ENCODE data around the gene TMEM87A. TPM values are rescaled to one million over a fixed set of nuclear protein-coding genes. Genes with fewer than 3 reads are reported as not detected.

Gene TMEM87A
- total RNA-seq, 4 donors from 2014 or later = 40.7 to 57.5 (median 47.7) TPM

GRCh38 chr15:42198516-42198915 lies 74.7 kb downstream of the TMEM87A start:
- H3K36me3 ChIP-seq = peaks cover 5 to 51% (median 28%) of the 10 kb centered on the region in 4 donors

GRCh38 chr15:42194513-42194912 lies 78.7 kb downstream of the TMEM87A start:
- Histone ChIP-seq H3K4me1 (no peaks in the 10 kb centered on the region), H3K36me3 (peaks cover 20 to 72% (median 51%) of the 10 kb centered on the region in 4 donors), H3K9me3 (no peaks in the 10 kb centered on the region), H3K27me3 (no peaks in the 10 kb centered on the region), H3K27ac (replicated peaks in 1 of 4) (no peak overlapping the region), H3K4me3 (no peak overlapping the region)
- no peak for DNase-seq (ENCODE audit: extremely low spot score)
- WGBS = 88% methylated on average over 5 of the region's 5 CpGs
- intact Hi-C loops (cut with DNase I) = no loop called here
- TF ChIP-seq POLR2A (IDR thresholded peaks at IDR 0.05; ENCODE audit: low read depth) = no peak
- TF ChIP-seq CTCF (IDR thresholded peaks at IDR 0.05) = no peak
- no peak for TF ChIP-seq POLR2AphosphoS5 (IDR thresholded peaks at IDR 0.05)
- TF ChIP-seq EP300 (IDR thresholded peaks at IDR 0.05) = no peak

More at GRCh38 chr15:42198516-42198915, 74.7 kb downstream of the TMEM87A start:
- Histone ChIP-seq H3K27ac (replicated peaks in 1 of 4) (no peak overlapping the region), H3K4me1 (peaks cover 0 to 8% (median 0%) of the 10 kb centered on the region in 4 donors), H3K4me3 (no peak overlapping the region), H3K27me3 (no peaks in the 10 kb centered on the region), H3K9me3 (no peaks in the 10 kb centered on the region)
- WGBS = 100% methylated on average over 1 of the region's 1 CpG
- intact Hi-C loops (cut with DNase I) = no loop called here
- TF ChIP-seq EP300 (IDR thresholded peaks at IDR 0.05) (no peak), POLR2AphosphoS5 (IDR thresholded peaks at IDR 0.05) (no peak), POLR2A (IDR thresholded peaks at IDR 0.05; ENCODE audit: low read depth) (no peak), CTCF (IDR thresholded peaks at IDR 0.05) (no peak)
- DNase-seq (ENCODE audit: extremely low spot score) = no peak

- no peak for DNase-seq (ENCODE audit: extremely low spot score)
- no peak for TF ChIP-seq EP300 (IDR thresholded peaks at IDR 0.05)
- TF ChIP-seq CTCF (IDR thresholded peaks at IDR 0.05) = no peak
- TF ChIP-seq POLR2A (IDR thresholded peaks at IDR 0.05; ENCODE audit: low read depth) = no peak
- TF ChIP-seq POLR2AphosphoS5 (IDR thresholded peaks at IDR 0.05) = no peak
- 89% methylated on average over 3 of the region's 3 CpGs for WGBS
- peaks cover 29 to 72% (median 51%) of the 10 kb centered on the region in 4 donors for H3K36me3 ChIP-seq
- H3K4me1 ChIP-seq = no peaks in the 10 kb centered on the region
- intact Hi-C loops (cut with DNase I) = no loop called here
- no peaks in the 10 kb centered on the region for H3K9me3 ChIP-seq
- H3K27me3 ChIP-seq = no peaks in the 10 kb centered on the region
- no peak overlapping the region for H3K4me3 ChIP-seq
- no peak overlapping the region for H3K27ac ChIP-seq (replicated peaks in 1 of 4)
Measured at GRCh38 chr15:42193383-42193782, 79.8 kb downstream of the TMEM87A start.

- no peak overlapping the region for H3K4me3 ChIP-seq
- H3K9me3 ChIP-seq = no peaks in the 10 kb centered on the region
- TF ChIP-seq POLR2A (IDR thresholded peaks at IDR 0.05; ENCODE audit: low read depth) (no peak), EP300 (IDR thresholded peaks at IDR 0.05) (no peak), CTCF (IDR thresholded peaks at IDR 0.05) (no peak), POLR2AphosphoS5 (IDR thresholded peaks at IDR 0.05) (no peak)
- 88% methylated on average over 8 of the region's 8 CpGs for WGBS
- H3K27ac ChIP-seq (replicated peaks in 1 of 4) = no peak overlapping the region
- H3K27me3 ChIP-seq = no peaks in the 10 kb centered on the region
- intact Hi-C loops (cut with DNase I) = no loop called here
- DNase-seq (ENCODE audit: extremely low spot score) = no peak
- peaks cover 39 to 75% (median 55%) of the 10 kb centered on the region in 4 donors for H3K36me3 ChIP-seq
- H3K4me1 ChIP-seq = no peaks in the 10 kb centered on the region
Measured at GRCh38 chr15:42191610-42192346, 81.5 kb downstream of the TMEM87A start.

Data from esophagus muscularis mucosa (tissue), 4 donors.